ENCODE measurements around the gene CCDC167.

- no peak for TF ChIP-seq CTCF (IDR thresholded peaks at IDR 0.05)
- TF ChIP-seq ZFX (IDR thresholded peaks at IDR 0.05; ENCODE audit: borderline replicate concordance) = no peak
Observed at GRCh38 chr6:37507077-37507476, 7.4 kb upstream of the CCDC167 start.
